ENCODE measurements around the gene SLC6A20. TPM values are rescaled to one million over a fixed set of nuclear protein-coding genes. Genes with fewer than 3 reads are reported as not detected.
A peak's percentile ranks its signal among the peaks of the same experiment; 100 is the strongest.

SLC6A20 gene
- total RNA-seq, 1 donor from 2014 or later: not detected

GRCh38 chr3:45716790-45717336 lies 79.5 kb downstream of the SLC6A20 start:
- Mint-ChIP-seq H3K9me3 (ENCODE audit: low read depth) (no peaks in the 10 kb centered on the region), H3K4me1 (ENCODE audit: low read depth) (peaks cover 27% of the 10 kb centered on the region), H3K36me3 (ENCODE audit: low read depth) (peaks cover 20% of the 10 kb centered on the region), H3K4me3 (ENCODE audit: unreplicated experiment) (no peak overlapping the region), H3K27ac (ENCODE audit: unreplicated experiment) (no peak overlapping the region), H3K27me3 (ENCODE audit: low read depth) (no peaks in the 10 kb centered on the region)
- no peak for TF ChIP-seq CTCF (IDR thresholded peaks at IDR 0.05)
- DNase-seq (ENCODE audit: low spot score): no peak

DNA sequence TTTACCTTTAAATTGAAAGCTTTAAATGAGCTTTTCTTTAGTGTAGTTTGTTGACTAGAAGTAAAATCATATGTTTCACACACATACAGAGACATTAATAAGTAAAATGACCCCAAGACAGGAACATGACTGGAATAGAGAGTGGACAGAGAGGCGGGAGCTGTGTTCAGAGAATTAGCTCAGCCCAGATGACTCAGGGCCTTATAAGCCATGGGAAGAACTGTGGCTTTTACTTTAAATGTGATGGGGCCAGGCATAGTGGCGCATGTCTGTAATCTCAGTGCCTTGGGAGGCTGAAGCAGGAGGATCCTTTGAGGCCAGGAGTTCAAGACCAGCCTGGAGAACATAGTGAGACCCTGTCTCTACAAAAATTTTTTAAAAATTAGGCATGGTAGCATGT lies 80.4 kb downstream of the SLC6A20 start:
- DNase-seq (ENCODE audit: low spot score): no peak
- Mint-ChIP-seq H3K36me3 (ENCODE audit: low read depth) (peaks cover 22% of the 10 kb centered on the region), H3K9me3 (ENCODE audit: low read depth) (no peaks in the 10 kb centered on the region), H3K4me1 (ENCODE audit: low read depth) (peaks cover 36% of the 10 kb centered on the region), H3K4me3 (ENCODE audit: unreplicated experiment) (no peak overlapping the region), H3K27me3 (ENCODE audit: low read depth) (no peaks in the 10 kb centered on the region), H3K27ac (ENCODE audit: unreplicated experiment) (no peak overlapping the region)
- TF ChIP-seq CTCF (IDR thresholded peaks at IDR 0.05): no peak

DNA sequence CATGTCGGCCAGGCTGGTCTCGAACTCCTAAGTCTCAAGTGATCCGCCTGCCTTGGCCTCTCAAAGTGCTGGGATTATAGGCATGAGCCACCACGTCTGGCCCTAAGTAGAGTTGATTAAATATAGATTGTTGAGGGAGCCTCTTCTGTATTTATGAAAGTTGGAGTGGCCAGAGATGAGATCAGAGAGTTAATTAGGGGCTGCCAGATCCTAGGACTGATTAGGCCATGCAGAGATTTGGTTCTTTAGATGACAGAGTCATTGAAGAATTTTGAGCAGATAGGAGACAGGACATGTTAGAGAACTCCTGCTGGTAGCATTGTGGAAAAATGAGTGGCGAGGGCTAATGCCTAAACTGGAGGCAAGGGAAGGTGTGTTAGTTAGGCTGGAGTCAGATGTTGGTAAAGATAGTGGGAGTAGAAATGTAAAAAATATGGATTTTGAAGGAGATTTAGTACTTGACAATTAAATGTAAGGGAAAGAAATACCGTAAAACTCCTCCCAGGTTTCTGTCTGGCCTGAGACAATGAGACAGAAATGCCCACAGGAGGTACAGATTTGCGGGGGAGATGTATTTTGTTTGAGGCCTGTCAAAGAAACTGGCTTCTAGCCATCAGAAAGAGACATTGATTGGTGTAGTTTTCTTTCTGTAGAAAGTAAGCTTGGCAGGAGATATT lies 83.8 kb downstream of the SLC6A20 start:
- Mint-ChIP-seq H3K27me3 (ENCODE audit: low read depth) (no peaks in the 10 kb centered on the region), H3K4me3 (ENCODE audit: unreplicated experiment) (no peak overlapping the region), H3K9me3 (ENCODE audit: low read depth) (no peaks in the 10 kb centered on the region), H3K27ac (ENCODE audit: unreplicated experiment) (peak overlapping the region; percentile 73), H3K36me3 (ENCODE audit: low read depth) (peaks cover 30% of the 10 kb centered on the region), H3K4me1 (ENCODE audit: low read depth) (peaks cover 23% of the 10 kb centered on the region)
- no peak for TF ChIP-seq CTCF (IDR thresholded peaks at IDR 0.05)
- DNase-seq (ENCODE audit: low spot score): no peak

GRCh38 chr3:45711931-45712330 lies 84.4 kb downstream of the SLC6A20 start:
- DNase-seq (ENCODE audit: low spot score): no peak
- H3K4me3 Mint-ChIP-seq (ENCODE audit: unreplicated experiment): no peak overlapping the region
- no peaks in the 10 kb centered on the region for H3K27me3 Mint-ChIP-seq (ENCODE audit: low read depth)
- no peaks in the 10 kb centered on the region for H3K9me3 Mint-ChIP-seq (ENCODE audit: low read depth)
- TF ChIP-seq CTCF (IDR thresholded peaks at IDR 0.05): no peak
- peak overlapping the region; percentile 47 for H3K27ac Mint-ChIP-seq (ENCODE audit: unreplicated experiment)
- H3K36me3 Mint-ChIP-seq (ENCODE audit: low read depth): peaks cover 35% of the 10 kb centered on the region
- peaks cover 23% of the 10 kb centered on the region for H3K4me1 Mint-ChIP-seq (ENCODE audit: low read depth)

DNA sequence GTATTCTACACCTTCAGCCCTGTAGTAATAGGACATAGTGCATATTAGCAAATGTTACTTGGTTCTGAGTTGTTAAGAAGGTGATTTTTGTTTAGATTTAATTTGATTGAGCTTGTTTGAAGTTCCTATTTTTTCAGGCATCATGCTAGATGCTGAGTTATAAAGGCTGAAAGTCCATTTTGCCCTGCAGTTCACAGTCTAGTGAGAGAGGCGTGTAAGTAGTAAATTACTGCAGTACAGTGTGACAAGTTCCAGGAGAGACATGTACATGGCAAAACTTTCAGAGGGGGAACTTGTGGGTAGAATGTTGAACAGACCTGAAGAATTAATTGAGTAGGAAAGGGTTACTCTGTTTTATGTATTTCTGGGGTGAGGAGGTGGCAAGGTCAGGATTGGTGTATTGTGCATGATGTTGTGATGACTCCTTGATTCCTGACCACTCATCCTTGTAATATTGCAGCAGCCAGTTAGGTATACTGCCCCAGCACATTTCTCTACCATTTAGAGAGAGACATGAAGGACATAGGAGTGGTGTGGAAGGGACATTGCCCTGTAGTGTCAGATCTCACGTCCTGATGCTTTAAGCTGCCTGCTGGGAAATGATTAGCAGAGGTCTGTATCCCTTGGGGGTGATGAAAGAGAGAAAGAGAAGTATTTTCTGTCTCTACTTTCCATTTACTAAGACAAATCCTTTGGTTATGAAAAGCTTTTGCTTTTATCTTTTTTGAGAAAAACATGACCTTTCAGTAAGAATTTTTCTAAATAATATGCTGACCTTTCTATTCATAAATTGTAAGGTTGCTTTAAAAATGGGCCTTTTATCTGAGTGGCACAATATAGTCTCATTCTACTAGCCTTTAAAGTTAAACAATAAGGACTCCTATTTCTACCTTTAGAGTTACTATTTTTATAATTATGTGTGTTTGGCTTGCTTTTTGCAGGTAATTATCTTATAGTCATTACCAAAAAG lies 90.2 kb downstream of the SLC6A20 start:
- no peak overlapping the region for H3K4me3 Mint-ChIP-seq (ENCODE audit: unreplicated experiment)
- peaks cover 14% of the 10 kb centered on the region for H3K4me1 Mint-ChIP-seq (ENCODE audit: low read depth)
- no peak for TF ChIP-seq CTCF (IDR thresholded peaks at IDR 0.05)
- no peaks in the 10 kb centered on the region for H3K27me3 Mint-ChIP-seq (ENCODE audit: low read depth)
- no peak overlapping the region for H3K27ac Mint-ChIP-seq (ENCODE audit: unreplicated experiment)
- DNase-seq (ENCODE audit: low spot score): no peak
- H3K9me3 Mint-ChIP-seq (ENCODE audit: low read depth): no peaks in the 10 kb centered on the region
- peaks cover 24% of the 10 kb centered on the region for H3K36me3 Mint-ChIP-seq (ENCODE audit: low read depth)

Measured in chondrocyte (in vitro differentiated cells).